Activated naive CD8-positive, alpha-beta T cell treated with anti-CD3 and anti-CD28 coated beads, Interleukin-2, amount 10 ng/mL, durations not matched to agents 7 days and 5 days (primary cell): ENCODE results near the gene FGD5. TPM values are rescaled to one million over a fixed set of nuclear protein-coding genes. Genes with fewer than 3 reads are reported as not detected.

Experiments used
- ATAC-seq: fragments of 150-1000 bp; cut with Tn5 transposase; one replicate; pipeline ENCODE4 v1.10.0; 2021; ENCODE audit warnings: low read depth, moderate library complexity
- POLR2A ChIA-PET: fragments of 350-600 bp; sonication (Branson Sonifier 250); formaldehyde crosslinking; loops from one replicate; lab custom pipeline; 2021; ENCODE audit warnings: antibody characterized with exemption; lab: Charles Lee
- DNase-seq: peaks from one replicate; pipeline ENCODE4 v3.0.0; 2021
- H3K27ac Mint-ChIP-seq: one replicate; pipeline ENCODE4 v1.8.0; 2022; ENCODE audit warnings: mild to moderate bottlenecking, mixed read lengths
- H3K27me3 Mint-ChIP-seq: one replicate; pipeline ENCODE4 v1.8.0; 2022; ENCODE audit warnings: mild to moderate bottlenecking, moderate library complexity, mixed read lengths
- H3K36me3 Mint-ChIP-seq: one replicate; pipeline ENCODE4 v1.8.0; 2021; ENCODE audit warnings: mild to moderate bottlenecking, mixed read lengths
- H3K4me1 Mint-ChIP-seq: one replicate; pipeline ENCODE4 v1.8.0; 2021; ENCODE audit warnings: mixed read lengths
- H3K4me3 Mint-ChIP-seq: one replicate; pipeline ENCODE4 v1.8.0; 2022; ENCODE audit warnings: mild to moderate bottlenecking, moderate library complexity, mixed read lengths
- H3K9me3 Mint-ChIP-seq: one replicate; pipeline ENCODE4 v1.8.0; 2021; ENCODE audit warnings: mixed read lengths
- total RNA-seq, 2 experiments: library from RNA; stranded (reverse); gene quantifications; one replicate each; pipeline ENCODE4 v1.2.3, GENCODE V29; 2021

The FGD5 gene
- total RNA-seq, 2 experiments from 2014 or later, result 0.17 TPM; not detected in 1

GRCh38 chr3:14820156-14820555, 1.4 kb downstream of the FGD5 start:
- H3K4me3 Mint-ChIP-seq, result no peak overlapping the region
- POLR2A ChIA-PET, result interaction anchor here (0.7 kb wide), 1 partner anchor 190 kb away, joined by 3 read pairs; no protein-coding TSS in a partner anchor
- no peak for ATAC-seq

GRCh38 chr3:14821151-14821550, 2.4 kb downstream of the FGD5 start:
- H3K9me3 Mint-ChIP-seq, result no peaks in the 10 kb centered on the region
- no peaks in the 10 kb centered on the region for H3K36me3 Mint-ChIP-seq
- H3K27me3 Mint-ChIP-seq, result peaks cover 33% of the 10 kb centered on the region
- POLR2A ChIA-PET, result no interaction called here
- no peak overlapping the region for H3K4me3 Mint-ChIP-seq
- no peaks in the 10 kb centered on the region for H3K4me1 Mint-ChIP-seq
- no peak overlapping the region for H3K27ac Mint-ChIP-seq
- no peak for DNase-seq
- no peak for ATAC-seq

More at GRCh38 chr3:14820156-14820555, 1.4 kb downstream of the FGD5 start:
- Mint-ChIP-seq H3K27ac (no peak overlapping the region), H3K4me1 (no peaks in the 10 kb centered on the region), H3K36me3 (no peaks in the 10 kb centered on the region), H3K27me3 (peaks cover 28% of the 10 kb centered on the region), H3K9me3 (no peaks in the 10 kb centered on the region)
- no peak for DNase-seq

- Mint-ChIP-seq H3K4me3 (no peak overlapping the region), H3K36me3 (no peaks in the 10 kb centered on the region), H3K4me1 (no peaks in the 10 kb centered on the region), H3K27ac (no peak overlapping the region), H3K9me3 (no peaks in the 10 kb centered on the region), H3K27me3 (peaks cover 31% of the 10 kb centered on the region)
- POLR2A ChIA-PET, result interaction anchor here (0.5 kb wide), 1 partner anchor 172 kb away, joined by 3 read pairs; no protein-coding TSS in a partner anchor
- DNase-seq (no peak), ATAC-seq (no peak)
Measured at GRCh38 chr3:14822134-14822533, 3.4 kb downstream of the FGD5 start.

GRCh38 chr3:14822670-14823390, 4.1 kb downstream of the FGD5 start:
- Mint-ChIP-seq H3K4me1 (no peaks in the 10 kb centered on the region), H3K27ac (no peak overlapping the region), H3K9me3 (no peaks in the 10 kb centered on the region), H3K4me3 (no peak overlapping the region), H3K27me3 (peaks cover 31% of the 10 kb centered on the region), H3K36me3 (no peaks in the 10 kb centered on the region)
- ATAC-seq (no peak), DNase-seq (no peak)
- POLR2A ChIA-PET, result interaction anchor here (0.5 kb wide), 1 partner anchor 172 kb away, joined by 3 read pairs; no protein-coding TSS in a partner anchor

GRCh38 chr3:14823393-14823792, 4.6 kb downstream of the FGD5 start:
- no peaks in the 10 kb centered on the region for H3K36me3 Mint-ChIP-seq
- ATAC-seq (no peak), DNase-seq (no peak)
- no peaks in the 10 kb centered on the region for H3K9me3 Mint-ChIP-seq
- no peaks in the 10 kb centered on the region for H3K4me1 Mint-ChIP-seq
- no peak overlapping the region for H3K4me3 Mint-ChIP-seq
- POLR2A ChIA-PET, result no interaction called here
- H3K27me3 Mint-ChIP-seq, result peaks cover 35% of the 10 kb centered on the region
- no peak overlapping the region for H3K27ac Mint-ChIP-seq

GRCh38 chr3:14823910-14824629, 5.3 kb downstream of the FGD5 start:
- POLR2A ChIA-PET, result no interaction called here
- Mint-ChIP-seq H3K4me3 (no peak overlapping the region), H3K27ac (no peak overlapping the region), H3K9me3 (no peaks in the 10 kb centered on the region), H3K36me3 (no peaks in the 10 kb centered on the region), H3K4me1 (no peaks in the 10 kb centered on the region), H3K27me3 (peaks cover 42% of the 10 kb centered on the region)
- ATAC-seq, result no peak
- no peak for DNase-seq

GRCh38 chr3:14824646-14825045, 5.9 kb downstream of the FGD5 start:
- no peaks in the 10 kb centered on the region for H3K9me3 Mint-ChIP-seq
- peaks cover 44% of the 10 kb centered on the region for H3K27me3 Mint-ChIP-seq
- H3K27ac Mint-ChIP-seq, result no peak overlapping the region
- no peak for ATAC-seq
- DNase-seq, result no peak
- H3K36me3 Mint-ChIP-seq, result no peaks in the 10 kb centered on the region
- H3K4me1 Mint-ChIP-seq, result no peaks in the 10 kb centered on the region
- H3K4me3 Mint-ChIP-seq, result no peak overlapping the region
- POLR2A ChIA-PET, result no interaction called here

GRCh38 chr3:14826069-14826468, 7.3 kb downstream of the FGD5 start:
- H3K4me3 Mint-ChIP-seq, result no peak overlapping the region
- H3K27me3 Mint-ChIP-seq, result peaks cover 52% of the 10 kb centered on the region
- POLR2A ChIA-PET, result no interaction called here
- no peaks in the 10 kb centered on the region for H3K4me1 Mint-ChIP-seq
- DNase-seq (no peak), ATAC-seq (no peak)
- H3K36me3 Mint-ChIP-seq, result no peaks in the 10 kb centered on the region
- no peak overlapping the region for H3K27ac Mint-ChIP-seq
- H3K9me3 Mint-ChIP-seq, result no peaks in the 10 kb centered on the region

GRCh38 chr3:14827776-14828175, 9.0 kb downstream of the FGD5 start:
- DNase-seq, result no peak
- peaks cover 50% of the 10 kb centered on the region for H3K27me3 Mint-ChIP-seq
- no peaks in the 10 kb centered on the region for H3K4me1 Mint-ChIP-seq
- H3K36me3 Mint-ChIP-seq, result no peaks in the 10 kb centered on the region
- H3K9me3 Mint-ChIP-seq, result no peaks in the 10 kb centered on the region
- no peak overlapping the region for H3K27ac Mint-ChIP-seq
- POLR2A ChIA-PET, result no interaction called here
- no peak overlapping the region for H3K4me3 Mint-ChIP-seq
- no peak for ATAC-seq

GRCh38 chr3:14829811-14830210, 11.0 kb downstream of the FGD5 start:
- Mint-ChIP-seq H3K27me3 (peaks cover 33% of the 10 kb centered on the region), H3K4me1 (no peaks in the 10 kb centered on the region), H3K4me3 (no peak overlapping the region), H3K27ac (no peak overlapping the region), H3K9me3 (no peaks in the 10 kb centered on the region), H3K36me3 (no peaks in the 10 kb centered on the region)
- POLR2A ChIA-PET, result no interaction called here
- ATAC-seq, result no peak
- no peak for DNase-seq

GRCh38 chr3:14831916-14832450, 13.2 kb downstream of the FGD5 start:
- no peak for ATAC-seq
- Mint-ChIP-seq H3K4me1 (no peaks in the 10 kb centered on the region), H3K27me3 (peaks cover 28% of the 10 kb centered on the region), H3K4me3 (no peak overlapping the region), H3K36me3 (no peaks in the 10 kb centered on the region), H3K27ac (no peak overlapping the region), H3K9me3 (no peaks in the 10 kb centered on the region)
- no peak for DNase-seq
- POLR2A ChIA-PET, result no interaction called here

GRCh38 chr3:14832975-14833722, 14.4 kb downstream of the FGD5 start:
- H3K27me3 Mint-ChIP-seq, result peaks cover 25% of the 10 kb centered on the region
- POLR2A ChIA-PET, result no interaction called here
- H3K4me3 Mint-ChIP-seq, result no peak overlapping the region
- H3K36me3 Mint-ChIP-seq, result no peaks in the 10 kb centered on the region
- DNase-seq, result no peak
- H3K27ac Mint-ChIP-seq, result no peak overlapping the region
- no peaks in the 10 kb centered on the region for H3K4me1 Mint-ChIP-seq
- no peaks in the 10 kb centered on the region for H3K9me3 Mint-ChIP-seq
- no peak for ATAC-seq

GRCh38 chr3:14834121-14834520, 15.4 kb downstream of the FGD5 start:
- POLR2A ChIA-PET, result no interaction called here
- DNase-seq (no peak), ATAC-seq (no peak)
- H3K27ac Mint-ChIP-seq, result no peak overlapping the region
- H3K4me1 Mint-ChIP-seq, result no peaks in the 10 kb centered on the region
- H3K36me3 Mint-ChIP-seq, result no peaks in the 10 kb centered on the region
- no peaks in the 10 kb centered on the region for H3K9me3 Mint-ChIP-seq
- H3K4me3 Mint-ChIP-seq, result no peak overlapping the region
- peaks cover 16% of the 10 kb centered on the region for H3K27me3 Mint-ChIP-seq
